Nephron (organoid): ENCODE measurements around the gene LCMT2.
"Not testable (repeated sequence)": the region's sequence is repeated elsewhere in the genome, so short reads cannot be mapped to it uniquely, and the experiment has no call there.

ENCODE experiments used
- H3K27ac Mint-ChIP-seq, 3 experiments: 2 replicates each; pipeline ENCODE4 v1.8.0; 2020; ENCODE audit warnings: mixed read lengths in 3 of 3, mild to moderate bottlenecking in 2 of 3, moderate library complexity in 1 of 3
- H3K27me3 Mint-ChIP-seq: 2 replicates; pipeline ENCODE4 v1.8.0; 2021; ENCODE audit warnings: low read depth, mild to moderate bottlenecking, moderate library complexity, mixed read lengths
- H3K36me3 Mint-ChIP-seq: 2 replicates; pipeline ENCODE4 v1.8.0; 2020; ENCODE audit warnings: low read depth, mixed read lengths
- H3K4me1 Mint-ChIP-seq: 2 replicates; pipeline ENCODE4 v1.8.0; 2020; ENCODE audit warnings: mixed read lengths
- H3K4me3 Mint-ChIP-seq, 3 experiments: 2 replicates each; pipeline ENCODE4 v1.8.0; 2020; ENCODE audit warnings: mild to moderate bottlenecking in 3 of 3, mixed read lengths in 3 of 3, moderate library complexity in 2 of 3
- H3K9me3 Mint-ChIP-seq: 2 replicates; pipeline ENCODE4 v1.8.0; 2020; ENCODE audit warnings: mixed read lengths
- CTCF ChIP-seq, 3 experiments: fragments of 200-600 bp; sonication (generic); IDR thresholded peaks; one replicate each; pipeline ENCODE4 v1.5.0; 2021; ENCODE audit warnings: antibody characterized with exemption in 3 of 3; ENCODE audit not compliant: unreplicated experiment in 3 of 3

The LCMT2 gene

GRCh38 chr15:43299884-43300283 is 30.5 kb downstream of the LCMT2 start:
- Mint-ChIP-seq H3K4me3 (no peak overlapping the region), H3K27me3 (peaks cover 28% of the 10 kb centered on the region), H3K9me3 (no peaks in the 10 kb centered on the region), H3K36me3 (no peaks in the 10 kb centered on the region), H3K4me1 (no peaks in the 10 kb centered on the region), H3K27ac (no peak overlapping the region)
- no peak for TF ChIP-seq CTCF (IDR thresholded peaks at IDR 0.05; ENCODE audit: unreplicated experiment in 3 of 3)

- H3K27ac Mint-ChIP-seq = no peak overlapping the region
- H3K36me3 Mint-ChIP-seq = no peaks in the 10 kb centered on the region
- H3K4me1 Mint-ChIP-seq = no peaks in the 10 kb centered on the region
- no peak for TF ChIP-seq CTCF (IDR thresholded peaks at IDR 0.05; ENCODE audit: unreplicated experiment in 3 of 3)
- H3K27me3 Mint-ChIP-seq = peaks cover 30% of the 10 kb centered on the region
- H3K4me3 Mint-ChIP-seq = no peak overlapping the region
- H3K9me3 Mint-ChIP-seq = no peaks in the 10 kb centered on the region
Measured at GRCh38 chr15:43299411-43299810, 31.0 kb downstream of the LCMT2 start.

- Mint-ChIP-seq H3K27ac (no peak overlapping the region), H3K4me3 (no peak overlapping the region), H3K9me3 (no peaks in the 10 kb centered on the region), H3K27me3 (peaks cover 54% of the 10 kb centered on the region), H3K4me1 (no peaks in the 10 kb centered on the region), H3K36me3 (no peaks in the 10 kb centered on the region)
- no peak for TF ChIP-seq CTCF (IDR thresholded peaks at IDR 0.05; ENCODE audit: unreplicated experiment in 3 of 3)
Measured at GRCh38 chr15:43294091-43294706, 36.2 kb downstream of the LCMT2 start.

- no peaks in the 10 kb centered on the region for H3K9me3 Mint-ChIP-seq
- no peak overlapping the region for H3K4me3 Mint-ChIP-seq
- no peak overlapping the region for H3K27ac Mint-ChIP-seq
- H3K4me1 Mint-ChIP-seq = no peaks in the 10 kb centered on the region
- peaks cover 57% of the 10 kb centered on the region for H3K27me3 Mint-ChIP-seq
- no peaks in the 10 kb centered on the region for H3K36me3 Mint-ChIP-seq
- no peak for TF ChIP-seq CTCF (IDR thresholded peaks at IDR 0.05; ENCODE audit: unreplicated experiment in 3 of 3)
Measured at GRCh38 chr15:43293432-43293831, 36.9 kb downstream of the LCMT2 start.

GRCh38 chr15:43292375-43293078 is 37.8 kb downstream of the LCMT2 start:
- H3K27me3 Mint-ChIP-seq = peaks cover 60% of the 10 kb centered on the region
- H3K27ac Mint-ChIP-seq = no peak overlapping the region
- H3K4me1 Mint-ChIP-seq = no peaks in the 10 kb centered on the region
- no peak overlapping the region for H3K4me3 Mint-ChIP-seq
- no peak for TF ChIP-seq CTCF (IDR thresholded peaks at IDR 0.05; ENCODE audit: unreplicated experiment in 3 of 3)
- no peaks in the 10 kb centered on the region for H3K36me3 Mint-ChIP-seq
- H3K9me3 Mint-ChIP-seq = no peaks in the 10 kb centered on the region

GRCh38 chr15:43289656-43290055 is 40.7 kb downstream of the LCMT2 start:
- H3K4me3 Mint-ChIP-seq, H3K36me3 Mint-ChIP-seq, H3K27ac Mint-ChIP-seq, H3K9me3 Mint-ChIP-seq, H3K4me1 Mint-ChIP-seq: not testable (repeated sequence)
- peaks cover 58% of the 10 kb centered on the region for H3K27me3 Mint-ChIP-seq
